HepG2 (cell line): ENCODE results near the gene SYT14. TPM values are rescaled to one million over a fixed set of nuclear protein-coding genes. Genes with fewer than 3 reads are reported as not detected.
"Not testable (repeated sequence)": the region's sequence is repeated elsewhere in the genome, so short reads cannot be mapped to it uniquely, and the experiment has no call there.

ENCODE experiments used
- ATAC-seq: fragments of 200-7000 bp; cut with Tn5 transposase; 3 replicates; pipeline ENCODE4 v1.9.1; 2020; ENCODE audit warnings: mild to moderate bottlenecking, moderate library complexity
- BruUV-seq: library from RNA; stranded (reverse); fragments of 400-500 nt; replicated peaks from 2 replicates; lab custom pipeline; 2021; lab: Mats Ljungman, UMichigan
- CTCF ChIA-PET: fragments of 300-600 bp; formaldehyde crosslinking; extraction: SDS; loops from one replicate; lab custom pipeline; 2021; ENCODE audit warnings: low total read pairs, inconsistent platforms, low intra/inter-chr PET ratio; lab: Yijun Ruan, JAX
- POLR2A ChIA-PET: fragments of 350-600 bp; sonication (Branson Sonifier 250); formaldehyde crosslinking; loops from one replicate; lab custom pipeline; 2020; ENCODE audit warnings: antibody characterized with exemption, inconsistent platforms; lab: Yijun Ruan, JAX
- DNase-seq: peaks from one replicate; pipeline ENCODE4 v3.0.0-alpha.2; 2015; ENCODE audit warnings: low spot score
- FAIRE-seq: peaks from 3 replicates; lab custom pipeline; 2011; peaks lifted over from hg19 to GRCh38; lab: Jason Lieb, UNC
- H2AFZ ChIP-seq: one replicate; pipeline ENCODE4 v1.6.1; 2011; ENCODE audit warnings: low read length, inconsistent platforms
- H3K27ac ChIP-seq: fragments of 300-600 bp; 3 replicates; pipeline ENCODE4 v1.8.0; 2011; ENCODE audit warnings: mixed run types, mild to moderate bottlenecking, mixed read lengths, low read length, inconsistent platforms; ENCODE audit not compliant: insufficient read depth; ENCODE audit errors: extremely low read length
- H3K27me3 ChIP-seq, 2 experiments: fragments of 200-600 bp in 1 of 2; 2 replicates in 1 of 2; 3 replicates in 1 of 2; pipeline versions ENCODE4 v1.6.0 to v1.8.0; 2011; ENCODE audit warnings: low read length in 2 of 2, mild to moderate bottlenecking in 2 of 2, moderate library complexity in 2 of 2, inconsistent platforms in 1 of 2; ENCODE audit not compliant: insufficient read depth in 2 of 2, control insufficient read depth in 1 of 2
- H3K36me3 ChIP-seq, 2 experiments: fragments of 200-600 bp in 1 of 2; replicated peaks in 1 of 2; 2 replicates in 1 of 2; 3 replicates in 1 of 2; pipeline versions ENCODE4 v1.5.1 to v1.8.0; 2011; ENCODE audit warnings: low read length in 2 of 2, inconsistent platforms in 1 of 2; ENCODE audit not compliant: insufficient read depth in 2 of 2, control insufficient read depth in 1 of 2
- H3K4me1 ChIP-seq: 2 replicates; pipeline ENCODE4 v1.5.1; 2012; ENCODE audit warnings: low read length, inconsistent platforms; ENCODE audit not compliant: insufficient read depth
- H3K4me2 ChIP-seq: 2 replicates; pipeline ENCODE4 v1.6.0; 2011; ENCODE audit warnings: low read depth, low read length, inconsistent platforms
- H3K4me3 ChIP-seq, 3 experiments: fragments of 200-600 bp in 1 of 3; sonication (generic), shearing (Covaris generic) in 1 of 3; replicated peaks in 1 of 3; 2 replicates each; pipeline ENCODE4 v1.5.1; 2011 to 2016; ENCODE audit warnings: low read length in 3 of 3, inconsistent platforms in 2 of 3, low read depth in 2 of 3, mild to moderate bottlenecking in 2 of 3, control low read depth in 1 of 3, mixed read lengths in 1 of 3; ENCODE audit not compliant: insufficient read depth in 1 of 3
- H3K79me2 ChIP-seq: one replicate; pipeline ENCODE4 v1.6.1; 2011; ENCODE audit warnings: low read length, inconsistent platforms; ENCODE audit not compliant: insufficient read depth
- H3K9ac ChIP-seq: 2 replicates; pipeline ENCODE4 v1.6.0; 2011; ENCODE audit warnings: mild to moderate bottlenecking, low read depth, low read length, inconsistent platforms; ENCODE audit not compliant: insufficient read depth
- H3K9me3 ChIP-seq: 2 replicates; pipeline ENCODE4 v1.5.1; 2012; ENCODE audit warnings: mild to moderate bottlenecking, low read length
- H4K20me1 ChIP-seq: 2 replicates; pipeline ENCODE4 v1.6.0; 2011; ENCODE audit warnings: inconsistent platforms, mild to moderate bottlenecking, low read length, moderate library complexity; ENCODE audit not compliant: insufficient read depth
- BATF2 ChIP-seq: sonication (generic); formaldehyde crosslinking; IDR thresholded peaks from 2 replicates; pipeline ENCODE4 v1.8.0; 2022; ENCODE audit warnings: mild to moderate bottlenecking, missing genetic modification reagents, moderate library complexity
- CEBPG ChIP-seq: IDR thresholded peaks from 2 replicates; pipeline ENCODE4 v1.6.1; 2016
- HNF4G ChIP-seq, 2 experiments: sonication (generic) in 1 of 2; formaldehyde crosslinking in 1 of 2; IDR thresholded peaks; 2 replicates each; pipeline versions ENCODE4 v1.4.0 to v1.6.1; 2011 to 2020; ENCODE audit warnings: borderline replicate concordance in 2 of 2, low read depth in 2 of 2, mild to moderate bottlenecking in 2 of 2, low read length in 1 of 2, missing genetic modification reagents in 1 of 2, moderate library complexity in 1 of 2
- ISX ChIP-seq: sonication (generic); formaldehyde crosslinking; conservative IDR thresholded peaks from 2 replicates; pipeline ENCODE4 v1.5.0; 2020; ENCODE audit warnings: missing genetic modification reagents
- KAT2B ChIP-seq: fragments of 150-350 bp; IDR thresholded peaks from 2 replicates; pipeline ENCODE4 v1.6.1; 2014; ENCODE audit warnings: low read depth, low read length, borderline replicate concordance
- PRDM10 ChIP-seq: sonication (generic); formaldehyde crosslinking; IDR thresholded peaks from 2 replicates; pipeline ENCODE4 v1.4.0; 2020; ENCODE audit warnings: low read depth, missing genetic modification reagents
- RFX5 ChIP-seq: IDR thresholded peaks from 2 replicates; pipeline ENCODE4 v1.6.1; 2011; ENCODE audit warnings: low read depth, low read length, improper control_type of control experiment
- SNAPC2 ChIP-seq: sonication (generic); formaldehyde crosslinking; IDR thresholded peaks from 2 replicates; pipeline ENCODE4 v1.8.1; 2022; ENCODE audit warnings: mild to moderate bottlenecking, missing genetic modification reagents
- ZC3H4 ChIP-seq: sonication (generic); formaldehyde crosslinking; IDR thresholded peaks from 2 replicates; pipeline ENCODE4 v1.4.0; 2020; ENCODE audit warnings: missing genetic modification reagents, borderline replicate concordance
- ZFP91 ChIP-seq: sonication (generic); formaldehyde crosslinking; IDR thresholded peaks from 2 replicates; pipeline ENCODE4 v1.9.0; 2022; ENCODE audit warnings: missing genetic modification reagents, mild to moderate bottlenecking, borderline replicate concordance
- ZNF282 ChIP-seq: fragments of 450-650 bp; IDR thresholded peaks from 2 replicates; pipeline ENCODE4 v1.6.1; 2018; ENCODE audit not compliant: partially characterized antibody
- ZNF414 ChIP-seq: sonication (generic); formaldehyde crosslinking; IDR thresholded peaks from 2 replicates; pipeline ENCODE4 v1.5.0; 2020; ENCODE audit warnings: missing genetic modification reagents
- WGBS: methylation state at CpG from one replicate; pipeline ENCODE4 v1.1.6; 2017; ENCODE audit warnings: low lambda C conversion rate; 5-methylcytosine and 5-hydroxymethylcytosine counted together
- in situ Hi-C: cut with HindIII; loops from 2 replicates; pipeline ENCODE4 v1.10.0; 2017; ENCODE audit warnings: low pct_unique_long_range_greater_than_20kb; ENCODE audit not compliant: extremely low pct_ligation_motif_present
- intact Hi-C: fragments of 100-400 bp; cut with micrococcal nuclease; formaldehyde crosslinking; loops from one replicate; pipeline ENCODE4 v1.10.0; 2022; ENCODE audit not compliant: unreplicated experiment
- polyA plus RNA-seq, 8 experiments: library from polyadenylated mRNA; depleted of rRNA in 3 of 8; stranded (reverse) in 7 of 8; unstranded in 1 of 8; fragments of >200 nt; fragmentation: Illumina TruSeq in 4 of 8; extraction: Trizol in 4 of 8; gene quantifications; 2 replicates each; pipeline versions ENCODE4 v1.2.1 to v1.2.3, GENCODE V29; 2011 to 2016; ENCODE audit warnings: low read depth in 4 of 8, missing spikeins in 1 of 8, mixed read lengths in 1 of 8; ENCODE audit not compliant: insufficient read depth in 1 of 8
- total RNA-seq, 5 experiments: library from RNA; depleted of rRNA; stranded (reverse); fragments of >200 nt; fragmentation: Illumina TruSeq; extraction: Trizol; gene quantifications; 2 replicates each; pipeline ENCODE4 v1.2.3, GENCODE V29; 2016; ENCODE audit warnings: low read depth in 1 of 5

The SYT14 gene
- total and polyA plus RNA-seq, 2 of the 13 experiments (the other 11 are each of a cell fraction or from before 2014, with no cell fraction given): not detected

- H3K4me3 ChIP-seq: no peak overlapping the region
- H3K79me2 ChIP-seq: no peaks in the 10 kb centered on the region
- POLR2A ChIA-PET: no interaction called here
- ATAC-seq: no peak
- whole genome bisulfite sequencing: 13% methylated on average over 8 of the region's 8 CpGs
- TF ChIP-seq HNF4G (IDR thresholded peaks at IDR 0.05; ENCODE audit: borderline replicate concordance, low read depth, low read length): no peak
- TF ChIP-seq HNF4G (CRISPR knock-in tag; IDR thresholded peaks at IDR 0.05; ENCODE audit: borderline replicate concordance, low read depth): no peak
- TF ChIP-seq ISX: no peak
- no peak for TF ChIP-seq ZNF414
- TF ChIP-seq CEBPG (CRISPR knock-in tag): no peak
- no peak for TF ChIP-seq ZFP91 (CRISPR knock-in tag)
- no peak for TF ChIP-seq PRDM10 (CRISPR knock-in tag)
- no peak for TF ChIP-seq BATF2 (CRISPR knock-in tag)
- TF ChIP-seq RFX5: no peak
- no peak for TF ChIP-seq KAT2B
- no peak for TF ChIP-seq SNAPC2 (CRISPR knock-in tag)
- no peak for TF ChIP-seq ZC3H4 (CRISPR knock-in tag)
- no peak for TF ChIP-seq ZNF282
- TF ChIP-seq, all 625 proteins: peak for 0
- Histone ChIP-seq H2AFZ (no peak overlapping the region), H4K20me1 (no peaks in the 10 kb centered on the region), H3K9ac (no peak overlapping the region), H3K4me2 (no peak overlapping the region), H3K36me3 (no peaks in the 10 kb centered on the region), H3K27ac (no peak overlapping the region), H3K4me1 (no peaks in the 10 kb centered on the region), H3K9me3 (peaks cover 13% of the 10 kb centered on the region), H3K27me3 (no peaks in the 10 kb centered on the region)
- CTCF ChIA-PET: no interaction called here
- DNase-seq (no peak), FAIRE-seq (no peak)
- no TSS peak for BruUV-seq
- in situ Hi-C loops: no loop called here
- intact Hi-C loops: no loop called here
These were observed 257.7 kb downstream of the SYT14 start for GRCh38 chr1:210195635-210196160.

- H3K36me3 ChIP-seq, H3K4me1 ChIP-seq, H3K27me3 ChIP-seq, in situ Hi-C loops, DNase-seq, intact Hi-C loops, H3K9ac ChIP-seq, POLR2A ChIA-PET, H3K79me2 ChIP-seq, H4K20me1 ChIP-seq, ATAC-seq, H3K4me2 ChIP-seq, H3K27ac ChIP-seq, BruUV-seq, H3K4me3 ChIP-seq, FAIRE-seq, CTCF ChIA-PET, H2AFZ ChIP-seq: not testable (repeated sequence)
- 40% methylated on average over 5 of the region's 5 CpGs for WGBS
- H3K9me3 ChIP-seq: peaks cover 13% of the 10 kb centered on the region
These were observed 258.2 kb downstream of the SYT14 start for GRCh38 chr1:210196266-210196665.
